Mucosa of rectum (tissue), 2 donors: ENCODE measurements around the gene SSH3.

Experiments
- H3K27ac ChIP-seq, 2 donors: one replicate each; pipeline ENCODE4 v1.7.0; 2013; ENCODE audit warnings: inconsistent platforms in 2 of 2, low read depth in 2 of 2, low read length in 2 of 2
- H3K27me3 ChIP-seq, 2 donors: one replicate each; pipeline ENCODE4 v1.7.0; 2013; ENCODE audit warnings: low read length in 2 of 2; ENCODE audit not compliant: control insufficient read depth in 2 of 2, insufficient read depth in 2 of 2
- H3K36me3 ChIP-seq, 2 donors: one replicate each; pipeline ENCODE4 v1.7.0; 2013; ENCODE audit warnings: low read length in 2 of 2; ENCODE audit not compliant: control insufficient read depth in 2 of 2, insufficient read depth in 2 of 2
- H3K4me1 ChIP-seq, 2 donors: one replicate each; pipeline ENCODE4 v1.7.0; 2013; ENCODE audit warnings: low read length in 2 of 2, mild to moderate bottlenecking in 1 of 2; ENCODE audit not compliant: control insufficient read depth in 2 of 2, insufficient read depth in 2 of 2
- H3K4me3 ChIP-seq, 2 donors: one replicate each; pipeline ENCODE4 v1.7.0; 2013; ENCODE audit warnings: low read length in 2 of 2
- H3K9ac ChIP-seq, 2 donors: one replicate each; pipeline ENCODE4 v1.7.0; 2013; ENCODE audit warnings: low read length in 2 of 2, low read depth in 1 of 2, mild to moderate bottlenecking in 1 of 2
- H3K9me3 ChIP-seq, 2 donors: one replicate each; pipeline ENCODE4 v1.7.0; 2013; ENCODE audit warnings: low read length in 2 of 2; ENCODE audit not compliant: control insufficient read depth in 2 of 2
- donor health status: healthy.
- donor health status: Normal muscosa, but diverticular disease.

Gene SSH3

GRCh38 chr11:67268081-67268961, 35.0 kb upstream of the SSH3 start:
- Histone ChIP-seq H3K9ac (peak overlapping the region; percentile 93 to 97), H3K4me1 (peaks cover 68 to 70% of the 10 kb centered on the region in 2 donors), H3K4me3 (peak overlapping the region; percentile 87 to 91)

DNA sequence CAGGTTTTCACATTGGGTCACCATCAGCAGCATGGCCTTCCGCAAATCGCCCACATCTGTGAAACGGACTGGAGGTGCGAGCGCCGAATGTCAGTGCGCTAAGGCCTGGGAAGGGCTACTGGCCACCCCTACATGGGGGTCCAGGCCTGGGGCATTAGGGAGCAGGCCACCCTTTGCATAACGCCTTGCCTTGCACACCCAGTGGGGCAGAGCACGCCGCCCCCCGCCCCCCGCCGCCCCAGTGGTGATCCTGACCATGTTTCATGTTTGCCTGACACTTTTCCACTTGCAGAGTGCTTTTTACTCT, 34.4 kb upstream of the SSH3 start:
- Histone ChIP-seq H3K9me3 (no peaks in the 10 kb centered on the region), H3K36me3 (peaks cover 15 to 26% of the 10 kb centered on the region in 2 donors), H3K9ac (peak overlapping the region; percentile 38 to 97), H3K4me3 (peak overlapping the region; percentile 87 to 91), H3K27me3 (no peaks in the 10 kb centered on the region), H3K4me1 (peaks cover 69 to 70% of the 10 kb centered on the region in 2 donors), H3K27ac (peak overlapping the region; percentile 95 to 98)

More at GRCh38 chr11:67268081-67268961, 35.0 kb upstream of the SSH3 start:
- Histone ChIP-seq H3K27me3 (no peaks in the 10 kb centered on the region), H3K9me3 (no peaks in the 10 kb centered on the region), H3K36me3 (peaks cover 15 to 26% of the 10 kb centered on the region in 2 donors), H3K27ac (peak overlapping the region; percentile 95 to 98)

DNA sequence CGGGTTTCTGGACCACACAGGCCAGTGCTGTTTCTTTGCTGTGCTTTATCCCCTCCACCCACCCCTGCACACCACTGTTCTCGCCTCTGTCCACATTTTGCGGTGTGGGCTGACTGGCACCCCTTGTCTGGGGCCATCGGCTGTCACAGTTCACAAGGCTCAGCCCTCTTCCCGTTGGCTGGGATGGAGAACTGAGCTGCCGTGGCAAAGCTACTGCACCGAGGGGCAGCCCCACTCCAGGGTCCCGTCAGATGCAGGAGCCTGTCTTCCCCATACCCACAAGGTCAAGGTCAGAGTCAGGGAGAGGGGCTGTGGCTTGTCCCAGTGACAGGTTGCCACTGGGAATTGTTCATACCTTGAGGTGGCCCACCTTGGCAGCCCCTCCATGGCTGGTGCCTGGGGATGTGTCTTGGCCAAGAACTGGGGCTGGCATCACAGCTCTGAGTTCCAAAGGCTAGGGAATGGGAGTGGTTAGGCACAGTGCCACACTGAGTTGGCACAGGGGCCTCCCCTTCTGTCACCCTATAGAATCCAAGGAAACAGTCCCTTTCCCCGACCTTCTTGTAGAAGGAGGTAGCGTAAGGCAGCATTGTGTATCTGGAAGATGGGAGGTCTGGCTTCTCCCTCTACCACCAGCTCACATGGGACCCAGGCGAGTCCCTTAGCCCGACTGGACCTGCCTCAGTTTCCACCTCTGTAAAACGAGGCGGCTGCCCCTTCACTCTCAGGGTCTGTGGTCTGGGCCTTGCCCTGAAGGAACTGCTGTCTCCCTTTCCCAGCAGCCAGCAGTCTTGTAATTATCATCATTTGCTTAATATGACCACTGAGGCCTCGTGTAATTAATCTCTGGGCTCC, 33.7 kb upstream of the SSH3 start:
- Histone ChIP-seq H3K4me3 (peak overlapping the region; percentile 37 to 91), H3K9me3 (no peaks in the 10 kb centered on the region), H3K4me1 (peaks cover 71 to 72% of the 10 kb centered on the region in 2 donors), H3K27ac (peak overlapping the region; percentile 95 to 98), H3K9ac (peak overlapping the region; percentile 38 to 69), H3K36me3 (peaks cover 15 to 26% of the 10 kb centered on the region in 2 donors), H3K27me3 (no peaks in the 10 kb centered on the region)

GRCh38 chr11:67270256-67271204, 32.8 kb upstream of the SSH3 start:
- Histone ChIP-seq H3K9me3 (no peaks in the 10 kb centered on the region), H3K9ac (peak overlapping the region; percentile 38 to 69), H3K27ac (peak overlapping the region; percentile 95 to 98), H3K4me1 (peaks cover 80 to 81% of the 10 kb centered on the region in 2 donors), H3K36me3 (peaks cover 15 to 26% of the 10 kb centered on the region in 2 donors), H3K4me3 (peak overlapping the region; percentile 37 to 91), H3K27me3 (no peaks in the 10 kb centered on the region)

DNA sequence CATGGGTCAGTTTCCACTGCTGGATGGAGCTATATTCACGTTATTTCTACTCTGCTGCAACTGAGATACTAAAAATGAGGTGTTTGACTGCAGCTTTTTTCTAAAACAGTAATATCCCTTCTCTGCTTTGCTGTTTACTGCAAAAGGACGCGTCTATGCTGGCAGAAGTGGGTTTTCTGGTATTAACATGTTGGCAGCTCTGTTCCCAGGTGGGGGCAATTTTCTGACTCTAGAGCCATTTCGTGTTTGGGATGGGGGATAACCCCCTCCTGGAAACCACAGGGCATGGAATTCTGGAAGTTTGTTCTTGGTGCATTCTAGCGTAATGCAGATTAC, 32.2 kb upstream of the SSH3 start:
- Histone ChIP-seq H3K27me3 (no peaks in the 10 kb centered on the region), H3K36me3 (peaks cover 15 to 26% of the 10 kb centered on the region in 2 donors), H3K27ac (peak overlapping the region in 1 of 2 donors; percentile 98), H3K4me3 (peak overlapping the region; percentile 37 to 91), H3K9ac (peak overlapping the region in 1 of 2 donors; percentile 69), H3K4me1 (peaks cover 81 to 82% of the 10 kb centered on the region in 2 donors), H3K9me3 (no peaks in the 10 kb centered on the region)

DNA sequence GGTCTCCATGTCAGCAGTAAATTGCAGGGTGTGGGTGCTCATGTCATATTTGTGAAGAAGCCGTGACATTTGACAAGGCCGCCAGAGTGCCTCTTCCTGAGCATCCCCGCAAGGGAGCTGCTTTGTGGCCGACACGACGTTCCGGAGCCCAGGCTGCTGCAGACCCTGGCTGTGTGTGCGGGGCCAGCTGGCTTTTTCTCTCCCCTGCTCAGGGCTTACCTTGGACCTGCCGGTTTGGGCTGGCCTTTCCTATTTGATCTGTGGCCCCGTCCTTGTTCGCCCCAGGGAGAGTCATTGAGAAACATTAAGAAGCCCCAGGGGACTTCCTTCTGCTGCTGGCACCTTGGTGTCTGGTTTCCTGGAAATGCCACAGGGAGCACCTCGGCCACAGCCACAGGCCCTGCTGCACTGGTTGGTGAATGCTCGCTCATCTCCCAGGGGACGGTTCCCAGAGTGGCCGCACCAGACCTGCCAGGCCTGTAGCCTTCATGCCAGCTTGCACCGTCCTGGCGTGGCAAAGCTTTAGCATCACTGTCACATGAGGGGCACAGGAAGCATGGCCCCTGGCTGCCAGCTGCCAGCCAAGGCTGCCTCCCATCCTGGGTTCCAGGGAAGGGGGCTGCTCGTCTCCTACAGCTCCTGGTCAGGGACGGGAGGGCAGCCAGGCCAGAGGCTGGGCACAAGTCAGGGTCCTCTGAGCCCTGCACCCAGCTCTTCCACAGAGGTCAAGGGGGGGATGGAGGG, 31.6 kb upstream of the SSH3 start:
- H3K27ac ChIP-seq: peak overlapping the region; percentile 38 to 98
- H3K4me3 ChIP-seq: peak overlapping the region in 1 of 2 donors; percentile 91
- no peaks in the 10 kb centered on the region for H3K9me3 ChIP-seq
- H3K36me3 ChIP-seq: peaks cover 15 to 26% of the 10 kb centered on the region in 2 donors
- H3K4me1 ChIP-seq: peaks cover 86 to 88% of the 10 kb centered on the region in 2 donors
- no peaks in the 10 kb centered on the region for H3K27me3 ChIP-seq
- H3K9ac ChIP-seq: peak overlapping the region in 1 of 2 donors; percentile 8

- Histone ChIP-seq H3K36me3 (peaks cover 15 to 26% of the 10 kb centered on the region in 2 donors), H3K27ac (peak overlapping the region; percentile 38 to 98), H3K4me1 (peaks cover 87 to 91% of the 10 kb centered on the region in 2 donors), H3K27me3 (no peaks in the 10 kb centered on the region), H3K4me3 (peak overlapping the region in 1 of 2 donors; percentile 37), H3K9me3 (no peaks in the 10 kb centered on the region), H3K9ac (peak overlapping the region in 1 of 2 donors; percentile 8)
Measured at GRCh38 chr11:67272327-67273259, 30.7 kb upstream of the SSH3 start.

- Histone ChIP-seq H3K4me3 (no peak overlapping the region), H3K9me3 (no peaks in the 10 kb centered on the region), H3K4me1 (peaks cover 87 to 91% of the 10 kb centered on the region in 2 donors), H3K9ac (no peak overlapping the region), H3K27ac (peak overlapping the region; percentile 38 to 98), H3K36me3 (peaks cover 12 to 19% of the 10 kb centered on the region in 2 donors), H3K27me3 (no peaks in the 10 kb centered on the region)
Measured at GRCh38 chr11:67273260-67273990, 29.9 kb upstream of the SSH3 start.
